WTC11 (cell line): ENCODE results near the gene NUP98. TPM values are rescaled to one million over a fixed set of nuclear protein-coding genes. Genes with fewer than 3 reads are reported as not detected.
A peak's percentile ranks its signal among the peaks of the same experiment; 100 is the strongest.

Experiments
- ATAC-seq: fragments of 200-7000 bp; cut with Tn5 transposase; 2 replicates; pipeline ENCODE4 v1.10.0; 2021; ENCODE audit warnings: mild to moderate bottlenecking, moderate library complexity
- CTCF ChIA-PET: fragments of 300-600 bp; sonication (Branson Sonifier 250); formaldehyde crosslinking; loops from one replicate; lab custom pipeline; 2021; ENCODE audit warnings: antibody characterized with exemption; lab: Charles Lee
- POLR2A ChIA-PET: fragments of 350-600 bp; sonication (Branson Sonifier 250); formaldehyde crosslinking; loops from one replicate; lab custom pipeline; 2021; ENCODE audit warnings: antibody characterized with exemption; lab: Charles Lee
- DNase-seq: peaks from one replicate; pipeline ENCODE4 v3.0.0; 2021; ENCODE audit warnings: low spot score
- H3K27ac Mint-ChIP-seq: 2 replicates; pipeline ENCODE4 v1.8.0; 2021; ENCODE audit warnings: mixed read lengths
- H3K27me3 Mint-ChIP-seq: 2 replicates; pipeline ENCODE4 v1.8.0; 2021; ENCODE audit warnings: low read depth, mild to moderate bottlenecking, moderate library complexity, mixed read lengths
- H3K36me3 Mint-ChIP-seq: 2 replicates; pipeline ENCODE4 v1.8.0; 2021; ENCODE audit warnings: mixed read lengths
- H3K4me1 Mint-ChIP-seq: 2 replicates; pipeline ENCODE4 v1.8.0; 2022; ENCODE audit warnings: mixed read lengths
- H3K4me3 Mint-ChIP-seq: 2 replicates; pipeline ENCODE4 v1.8.0; 2021; ENCODE audit warnings: mild to moderate bottlenecking, moderate library complexity, mixed read lengths
- H3K9me3 Mint-ChIP-seq: 2 replicates; pipeline ENCODE4 v1.8.0; 2021; ENCODE audit warnings: mixed read lengths
- CREM ChIP-seq: sonication (generic); formaldehyde crosslinking; IDR thresholded peaks from 2 replicates; pipeline ENCODE4 v1.8.1; 2022; ENCODE audit warnings: mild to moderate bottlenecking, missing genetic modification reagents, moderate library complexity
- ESRRA ChIP-seq: sonication (generic); formaldehyde crosslinking; IDR thresholded peaks from 2 replicates; pipeline ENCODE4 v1.8.1; 2022; ENCODE audit warnings: mild to moderate bottlenecking, missing genetic modification reagents, borderline replicate concordance
- FOXJ3 ChIP-seq: sonication (generic); formaldehyde crosslinking; IDR thresholded peaks from 2 replicates; pipeline ENCODE4 v1.9.0; 2021; ENCODE audit warnings: missing genetic modification reagents, mild to moderate bottlenecking, borderline replicate concordance
- IRF2 ChIP-seq: sonication (generic); formaldehyde crosslinking; IDR thresholded peaks from 2 replicates; pipeline ENCODE4 v1.8.0; 2022; ENCODE audit warnings: low read depth, missing genetic modification reagents, borderline replicate concordance
- MLX ChIP-seq: sonication (generic); formaldehyde crosslinking; IDR thresholded peaks from 2 replicates; pipeline ENCODE4 v1.8.1; 2023; ENCODE audit warnings: mild to moderate bottlenecking, missing genetic modification reagents, moderate library complexity
- MXD4 ChIP-seq: fragments of 250-450 bp; sonication (Bioruptor Pico); IDR thresholded peaks from 2 replicates; pipeline ENCODE4 v1.8.0; 2021; ENCODE audit warnings: mild to moderate bottlenecking, moderate library complexity, borderline replicate concordance
- PRRX2 ChIP-seq: fragments of 250-450 bp; sonication (Bioruptor Pico); IDR thresholded peaks from 2 replicates; pipeline ENCODE4 v1.8.0; 2021; ENCODE audit warnings: mild to moderate bottlenecking
- ZNF138 ChIP-seq: sonication (generic); formaldehyde crosslinking; conservative IDR thresholded peaks from 2 replicates; pipeline ENCODE4 v1.8.1; 2022; ENCODE audit warnings: mild to moderate bottlenecking, moderate library complexity, missing genetic modification reagents
- ZNF263 ChIP-seq: sonication (generic); formaldehyde crosslinking; IDR thresholded peaks from 2 replicates; pipeline ENCODE4 v1.8.1; 2022; ENCODE audit warnings: low read depth, mild to moderate bottlenecking, moderate library complexity, missing genetic modification reagents
- ZNF671 ChIP-seq: fragments of 250-450 bp; sonication (Bioruptor Pico); IDR thresholded peaks from 2 replicates; pipeline ENCODE4 v1.8.0; 2021; ENCODE audit warnings: mild to moderate bottlenecking
- total RNA-seq: library from RNA; stranded (reverse); gene quantifications from 3 replicates; pipeline ENCODE4 v1.2.3, GENCODE V29; 2021
- TF ChIP-seq, protein P1 (sequence below): fragments of 200-600 bp; IDR thresholded peaks from 2 replicates; pipeline ENCODE4 v1.8.0; 2022; ENCODE audit warnings: antibody characterized with exemption
- TF ChIP-seq, protein P2 (sequence below): sonication (generic); formaldehyde crosslinking; IDR thresholded peaks from 2 replicates; pipeline ENCODE4 v1.8.1; 2023; ENCODE audit warnings: mild to moderate bottlenecking, missing genetic modification reagents, borderline replicate concordance
- TF ChIP-seq, protein P3 (sequence below): sonication (generic); formaldehyde crosslinking; IDR thresholded peaks from 2 replicates; pipeline ENCODE4 v1.8.1; 2023; ENCODE audit warnings: mild to moderate bottlenecking, moderate library complexity, missing genetic modification reagents
- TF ChIP-seq, protein P4 (sequence below): sonication (generic); formaldehyde crosslinking; IDR thresholded peaks from 2 replicates; pipeline ENCODE4 v1.8.0; 2023; ENCODE audit warnings: mild to moderate bottlenecking, missing genetic modification reagents
- TF ChIP-seq, protein P5 (sequence below): fragments of 250-450 bp; sonication (Bioruptor Pico); conservative IDR thresholded peaks from 2 replicates; pipeline ENCODE4 v1.9.0; 2021; ENCODE audit warnings: mild to moderate bottlenecking
- TF ChIP-seq, protein P6 (sequence below): fragments of 250-450 bp; sonication (Bioruptor Pico); IDR thresholded peaks from 2 replicates; pipeline ENCODE4 v1.8.0; 2021; ENCODE audit warnings: mild to moderate bottlenecking

NUP98 gene
- total RNA-seq, 1 experiment from 2014 or later, result 81.4 TPM

- ChIA-PET POLR2A (interaction anchor here (0.5 to 1.1 kb wide), 4 partner anchors 11 to 429 kb away, joined by 3 read pairs; partner anchors contain the start of genes NUP98 and ZNF195), CTCF (interaction anchor here (0.7 to 3.9 kb wide), 27 partner anchors 8 to 331 kb away, joined by 3 to 52 read pairs (median 5); partner anchors contain the start of genes NUP98, RHOG and STIM1)
- ATAC-seq (peak; percentile 91), DNase-seq (peak; percentile 83)
- Mint-ChIP-seq H3K27me3 (no peaks in the 10 kb centered on the region; the same call in 1 of the 2 replicates), H3K9me3 (no peaks in the 10 kb centered on the region), H3K27ac (peak within 1 kb of the TSS; percentile 97), H3K4me3 (peak within 1 kb of the TSS; percentile 96), H3K36me3 (no peaks in the 10 kb centered on the region), H3K4me1 (peaks cover 11% of the 10 kb centered on the region)
- TF ChIP-seq, protein P1, sequence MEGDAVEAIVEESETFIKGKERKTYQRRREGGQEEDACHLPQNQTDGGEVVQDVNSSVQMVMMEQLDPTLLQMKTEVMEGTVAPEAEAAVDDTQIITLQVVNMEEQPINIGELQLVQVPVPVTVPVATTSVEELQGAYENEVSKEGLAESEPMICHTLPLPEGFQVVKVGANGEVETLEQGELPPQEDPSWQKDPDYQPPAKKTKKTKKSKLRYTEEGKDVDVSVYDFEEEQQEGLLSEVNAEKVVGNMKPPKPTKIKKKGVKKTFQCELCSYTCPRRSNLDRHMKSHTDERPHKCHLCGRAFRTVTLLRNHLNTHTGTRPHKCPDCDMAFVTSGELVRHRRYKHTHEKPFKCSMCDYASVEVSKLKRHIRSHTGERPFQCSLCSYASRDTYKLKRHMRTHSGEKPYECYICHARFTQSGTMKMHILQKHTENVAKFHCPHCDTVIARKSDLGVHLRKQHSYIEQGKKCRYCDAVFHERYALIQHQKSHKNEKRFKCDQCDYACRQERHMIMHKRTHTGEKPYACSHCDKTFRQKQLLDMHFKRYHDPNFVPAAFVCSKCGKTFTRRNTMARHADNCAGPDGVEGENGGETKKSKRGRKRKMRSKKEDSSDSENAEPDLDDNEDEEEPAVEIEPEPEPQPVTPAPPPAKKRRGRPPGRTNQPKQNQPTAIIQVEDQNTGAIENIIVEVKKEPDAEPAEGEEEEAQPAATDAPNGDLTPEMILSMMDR, result peak; percentile 65
- TF ChIP-seq ZNF138 (CRISPR knock-in tag) (no peak), FOXJ3 (CRISPR knock-in tag) (no peak), ZNF263 (peak; percentile 44; the same call in 1 of the 2 replicates), ZNF671 (no peak), IRF2 (CRISPR knock-in tag) (no peak), MXD4 (CRISPR knock-in tag) (no peak), PRRX2 (no peak; the same call in 1 of the 2 replicates), CREM (CRISPR knock-in tag) (0 out of 2 replicates have a peak, but pooled peaks have one; percentile 41), MLX (CRISPR knock-in tag) (no peak; the same call in 1 of the 2 replicates), ESRRA (CRISPR knock-in tag) (no peak)
- TF ChIP-seq, protein P2, sequence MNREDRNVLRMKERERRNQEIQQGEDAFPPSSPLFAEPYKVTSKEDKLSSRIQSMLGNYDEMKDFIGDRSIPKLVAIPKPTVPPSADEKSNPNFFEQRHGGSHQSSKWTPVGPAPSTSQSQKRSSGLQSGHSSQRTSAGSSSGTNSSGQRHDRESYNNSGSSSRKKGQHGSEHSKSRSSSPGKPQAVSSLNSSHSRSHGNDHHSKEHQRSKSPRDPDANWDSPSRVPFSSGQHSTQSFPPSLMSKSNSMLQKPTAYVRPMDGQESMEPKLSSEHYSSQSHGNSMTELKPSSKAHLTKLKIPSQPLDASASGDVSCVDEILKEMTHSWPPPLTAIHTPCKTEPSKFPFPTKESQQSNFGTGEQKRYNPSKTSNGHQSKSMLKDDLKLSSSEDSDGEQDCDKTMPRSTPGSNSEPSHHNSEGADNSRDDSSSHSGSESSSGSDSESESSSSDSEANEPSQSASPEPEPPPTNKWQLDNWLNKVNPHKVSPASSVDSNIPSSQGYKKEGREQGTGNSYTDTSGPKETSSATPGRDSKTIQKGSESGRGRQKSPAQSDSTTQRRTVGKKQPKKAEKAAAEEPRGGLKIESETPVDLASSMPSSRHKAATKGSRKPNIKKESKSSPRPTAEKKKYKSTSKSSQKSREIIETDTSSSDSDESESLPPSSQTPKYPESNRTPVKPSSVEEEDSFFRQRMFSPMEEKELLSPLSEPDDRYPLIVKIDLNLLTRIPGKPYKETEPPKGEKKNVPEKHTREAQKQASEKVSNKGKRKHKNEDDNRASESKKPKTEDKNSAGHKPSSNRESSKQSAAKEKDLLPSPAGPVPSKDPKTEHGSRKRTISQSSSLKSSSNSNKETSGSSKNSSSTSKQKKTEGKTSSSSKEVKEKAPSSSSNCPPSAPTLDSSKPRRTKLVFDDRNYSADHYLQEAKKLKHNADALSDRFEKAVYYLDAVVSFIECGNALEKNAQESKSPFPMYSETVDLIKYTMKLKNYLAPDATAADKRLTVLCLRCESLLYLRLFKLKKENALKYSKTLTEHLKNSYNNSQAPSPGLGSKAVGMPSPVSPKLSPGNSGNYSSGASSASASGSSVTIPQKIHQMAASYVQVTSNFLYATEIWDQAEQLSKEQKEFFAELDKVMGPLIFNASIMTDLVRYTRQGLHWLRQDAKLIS (CRISPR knock-in tag), result no peak
- TF ChIP-seq, protein P3, sequence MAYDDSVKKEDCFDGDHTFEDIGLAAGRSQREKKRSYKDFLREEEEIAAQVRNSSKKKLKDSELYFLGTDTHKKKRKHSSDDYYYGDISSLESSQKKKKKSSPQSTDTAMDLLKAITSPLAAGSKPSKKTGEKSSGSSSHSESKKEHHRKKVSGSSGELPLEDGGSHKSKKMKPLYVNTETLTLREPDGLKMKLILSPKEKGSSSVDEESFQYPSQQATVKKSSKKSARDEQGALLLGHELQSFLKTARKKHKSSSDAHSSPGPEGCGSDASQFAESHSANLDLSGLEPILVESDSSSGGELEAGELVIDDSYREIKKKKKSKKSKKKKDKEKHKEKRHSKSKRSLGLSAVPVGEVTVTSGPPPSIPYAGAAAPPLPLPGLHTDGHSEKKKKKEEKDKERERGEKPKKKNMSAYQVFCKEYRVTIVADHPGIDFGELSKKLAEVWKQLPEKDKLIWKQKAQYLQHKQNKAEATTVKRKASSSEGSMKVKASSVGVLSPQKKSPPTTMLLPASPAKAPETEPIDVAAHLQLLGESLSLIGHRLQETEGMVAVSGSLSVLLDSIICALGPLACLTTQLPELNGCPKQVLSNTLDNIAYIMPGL (CRISPR knock-in tag), result peak; percentile 59; the same call in 1 of the 2 replicates
- TF ChIP-seq, protein P4, sequence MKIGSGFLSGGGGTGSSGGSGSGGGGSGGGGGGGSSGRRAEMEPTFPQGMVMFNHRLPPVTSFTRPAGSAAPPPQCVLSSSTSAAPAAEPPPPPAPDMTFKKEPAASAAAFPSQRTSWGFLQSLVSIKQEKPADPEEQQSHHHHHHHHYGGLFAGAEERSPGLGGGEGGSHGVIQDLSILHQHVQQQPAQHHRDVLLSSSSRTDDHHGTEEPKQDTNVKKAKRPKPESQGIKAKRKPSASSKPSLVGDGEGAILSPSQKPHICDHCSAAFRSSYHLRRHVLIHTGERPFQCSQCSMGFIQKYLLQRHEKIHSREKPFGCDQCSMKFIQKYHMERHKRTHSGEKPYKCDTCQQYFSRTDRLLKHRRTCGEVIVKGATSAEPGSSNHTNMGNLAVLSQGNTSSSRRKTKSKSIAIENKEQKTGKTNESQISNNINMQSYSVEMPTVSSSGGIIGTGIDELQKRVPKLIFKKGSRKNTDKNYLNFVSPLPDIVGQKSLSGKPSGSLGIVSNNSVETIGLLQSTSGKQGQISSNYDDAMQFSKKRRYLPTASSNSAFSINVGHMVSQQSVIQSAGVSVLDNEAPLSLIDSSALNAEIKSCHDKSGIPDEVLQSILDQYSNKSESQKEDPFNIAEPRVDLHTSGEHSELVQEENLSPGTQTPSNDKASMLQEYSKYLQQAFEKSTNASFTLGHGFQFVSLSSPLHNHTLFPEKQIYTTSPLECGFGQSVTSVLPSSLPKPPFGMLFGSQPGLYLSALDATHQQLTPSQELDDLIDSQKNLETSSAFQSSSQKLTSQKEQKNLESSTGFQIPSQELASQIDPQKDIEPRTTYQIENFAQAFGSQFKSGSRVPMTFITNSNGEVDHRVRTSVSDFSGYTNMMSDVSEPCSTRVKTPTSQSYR, result peak; percentile 34; the same call in 1 of the 2 replicates
- TF ChIP-seq, protein P5, sequence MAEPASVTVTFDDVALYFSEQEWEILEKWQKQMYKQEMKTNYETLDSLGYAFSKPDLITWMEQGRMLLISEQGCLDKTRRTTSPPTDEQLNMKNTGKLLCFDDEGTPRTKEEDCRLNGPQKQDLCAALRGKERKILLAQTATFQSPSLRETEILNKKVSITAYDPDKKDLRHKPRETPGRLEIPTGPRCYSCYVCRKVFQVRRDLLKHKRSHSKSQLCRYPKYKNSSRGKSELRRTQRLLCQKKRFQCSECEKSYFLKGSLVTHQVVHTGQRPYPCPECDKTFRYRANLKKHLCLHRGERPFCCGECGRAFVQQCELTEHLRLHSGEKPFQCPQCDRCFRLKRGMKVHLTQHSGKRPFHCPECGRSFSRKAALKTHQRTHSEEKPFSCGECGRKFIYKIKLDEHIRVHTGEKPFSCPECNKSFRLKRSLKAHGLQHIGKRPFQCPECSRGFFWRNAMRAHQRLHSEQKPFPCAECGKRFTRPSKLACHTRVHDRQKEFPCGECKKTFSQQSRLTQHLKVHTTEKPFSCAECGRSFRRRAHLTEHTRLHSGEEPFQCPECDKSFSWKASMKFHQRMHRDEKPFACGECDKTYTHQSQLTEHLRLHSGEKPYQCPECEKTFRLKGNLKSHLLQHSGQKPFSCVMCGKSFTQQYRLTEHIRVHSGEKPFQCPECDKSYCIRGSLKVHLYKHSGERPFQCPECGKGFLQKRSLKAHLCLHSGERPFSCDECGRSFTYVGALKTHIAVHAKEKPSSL, result no peak
- TF ChIP-seq, protein P6, sequence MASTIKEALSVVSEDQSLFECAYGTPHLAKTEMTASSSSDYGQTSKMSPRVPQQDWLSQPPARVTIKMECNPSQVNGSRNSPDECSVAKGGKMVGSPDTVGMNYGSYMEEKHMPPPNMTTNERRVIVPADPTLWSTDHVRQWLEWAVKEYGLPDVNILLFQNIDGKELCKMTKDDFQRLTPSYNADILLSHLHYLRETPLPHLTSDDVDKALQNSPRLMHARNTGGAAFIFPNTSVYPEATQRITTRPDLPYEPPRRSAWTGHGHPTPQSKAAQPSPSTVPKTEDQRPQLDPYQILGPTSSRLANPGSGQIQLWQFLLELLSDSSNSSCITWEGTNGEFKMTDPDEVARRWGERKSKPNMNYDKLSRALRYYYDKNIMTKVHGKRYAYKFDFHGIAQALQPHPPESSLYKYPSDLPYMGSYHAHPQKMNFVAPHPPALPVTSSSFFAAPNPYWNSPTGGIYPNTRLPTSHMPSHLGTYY (CRISPR knock-in tag), result no peak
Observed at GRCh38 chr11:3807909-3808860, 10.8 kb upstream of the NUP98 start, which contains the start of gene PGAP2. Gene PGAP2 (plus strand): TSS chr11:3808560. CDS start chr11:3811260, 2,700 bp downstream.
